Uterus (tissue), 2 donors: ENCODE measurements around the gene MALT1.

ENCODE experiments used
- POLR2A ChIP-seq, 2 donors: fragments of 450-650 bp; IDR thresholded peaks; one replicate each; pipeline ENCODE4 v1.6.1; 2016; ENCODE audit warnings: antibody characterized with exemption in 2 of 2, mild to moderate bottlenecking in 1 of 2, moderate library complexity in 1 of 2
- TF ChIP-seq, protein P1 (sequence below), 4 experiments: fragments of 200-600 bp in 2 of 4; fragments of 450-650 bp in 2 of 4; sonication (generic) in 2 of 4; IDR thresholded peaks; one replicate each; pipeline ENCODE4 v1.5.1; 2016 to 2019; ENCODE audit warnings: antibody characterized with exemption in 4 of 4, mild to moderate bottlenecking in 2 of 4, moderate library complexity in 1 of 4

DNA sequence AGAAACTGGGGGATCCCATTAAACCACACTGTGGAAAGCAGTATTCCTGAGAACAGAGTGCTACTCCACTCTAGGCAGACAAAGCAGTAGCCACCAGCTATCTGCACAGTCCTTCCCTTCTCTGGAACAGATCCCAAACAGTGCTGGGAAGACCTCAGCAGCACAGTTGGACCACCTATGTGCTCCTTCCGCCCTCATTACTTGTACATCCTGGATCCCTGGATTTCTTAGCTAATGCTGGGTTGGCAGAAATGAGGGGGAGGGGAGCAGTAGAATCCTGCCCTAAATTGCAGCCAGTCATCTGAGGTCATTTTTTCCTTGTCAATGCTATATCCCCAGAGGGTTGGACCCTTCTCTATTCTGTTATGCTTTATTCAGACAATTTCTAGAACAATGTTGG lies 13.8 kb upstream of the MALT1 start:
- TF ChIP-seq POLR2A (IDR thresholded peaks at IDR 0.05) = no peak
- TF ChIP-seq, protein P1, sequence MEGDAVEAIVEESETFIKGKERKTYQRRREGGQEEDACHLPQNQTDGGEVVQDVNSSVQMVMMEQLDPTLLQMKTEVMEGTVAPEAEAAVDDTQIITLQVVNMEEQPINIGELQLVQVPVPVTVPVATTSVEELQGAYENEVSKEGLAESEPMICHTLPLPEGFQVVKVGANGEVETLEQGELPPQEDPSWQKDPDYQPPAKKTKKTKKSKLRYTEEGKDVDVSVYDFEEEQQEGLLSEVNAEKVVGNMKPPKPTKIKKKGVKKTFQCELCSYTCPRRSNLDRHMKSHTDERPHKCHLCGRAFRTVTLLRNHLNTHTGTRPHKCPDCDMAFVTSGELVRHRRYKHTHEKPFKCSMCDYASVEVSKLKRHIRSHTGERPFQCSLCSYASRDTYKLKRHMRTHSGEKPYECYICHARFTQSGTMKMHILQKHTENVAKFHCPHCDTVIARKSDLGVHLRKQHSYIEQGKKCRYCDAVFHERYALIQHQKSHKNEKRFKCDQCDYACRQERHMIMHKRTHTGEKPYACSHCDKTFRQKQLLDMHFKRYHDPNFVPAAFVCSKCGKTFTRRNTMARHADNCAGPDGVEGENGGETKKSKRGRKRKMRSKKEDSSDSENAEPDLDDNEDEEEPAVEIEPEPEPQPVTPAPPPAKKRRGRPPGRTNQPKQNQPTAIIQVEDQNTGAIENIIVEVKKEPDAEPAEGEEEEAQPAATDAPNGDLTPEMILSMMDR (IDR thresholded peaks at IDR 0.05) = no peak
